ENCODE measurements around the gene ALDH1B1.

DNA sequence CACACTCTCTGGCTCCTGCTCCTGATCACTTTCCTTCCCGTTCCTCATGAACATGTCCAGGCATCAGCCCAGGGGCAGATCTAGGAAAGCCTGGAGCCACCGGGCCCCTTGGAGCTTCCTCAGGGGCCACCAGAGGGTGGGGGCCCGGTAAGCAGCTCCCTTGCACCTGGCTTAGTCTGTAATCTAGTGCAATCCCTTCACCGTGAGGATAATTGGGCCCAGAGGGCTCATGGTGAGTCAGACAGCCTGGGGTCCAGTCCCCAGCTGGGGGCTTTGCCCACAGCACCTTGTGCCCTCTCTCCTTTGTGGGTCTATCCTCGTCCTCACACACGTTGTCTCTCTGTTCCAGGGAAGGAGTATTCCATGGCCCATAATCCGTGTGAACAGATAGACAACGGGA, 10.4 kb upstream of the ALDH1B1 start:
- TF ChIP-seq ZFX (IDR thresholded peaks at IDR 0.05): no peak
- TF ChIP-seq, protein P1, sequence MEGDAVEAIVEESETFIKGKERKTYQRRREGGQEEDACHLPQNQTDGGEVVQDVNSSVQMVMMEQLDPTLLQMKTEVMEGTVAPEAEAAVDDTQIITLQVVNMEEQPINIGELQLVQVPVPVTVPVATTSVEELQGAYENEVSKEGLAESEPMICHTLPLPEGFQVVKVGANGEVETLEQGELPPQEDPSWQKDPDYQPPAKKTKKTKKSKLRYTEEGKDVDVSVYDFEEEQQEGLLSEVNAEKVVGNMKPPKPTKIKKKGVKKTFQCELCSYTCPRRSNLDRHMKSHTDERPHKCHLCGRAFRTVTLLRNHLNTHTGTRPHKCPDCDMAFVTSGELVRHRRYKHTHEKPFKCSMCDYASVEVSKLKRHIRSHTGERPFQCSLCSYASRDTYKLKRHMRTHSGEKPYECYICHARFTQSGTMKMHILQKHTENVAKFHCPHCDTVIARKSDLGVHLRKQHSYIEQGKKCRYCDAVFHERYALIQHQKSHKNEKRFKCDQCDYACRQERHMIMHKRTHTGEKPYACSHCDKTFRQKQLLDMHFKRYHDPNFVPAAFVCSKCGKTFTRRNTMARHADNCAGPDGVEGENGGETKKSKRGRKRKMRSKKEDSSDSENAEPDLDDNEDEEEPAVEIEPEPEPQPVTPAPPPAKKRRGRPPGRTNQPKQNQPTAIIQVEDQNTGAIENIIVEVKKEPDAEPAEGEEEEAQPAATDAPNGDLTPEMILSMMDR (conservative IDR thresholded peaks at IDR 0.05): no peak
